IMR-90 (cell line): Measurements from ENCODE around the gene ACADM. TPM values are rescaled to one million over a fixed set of nuclear protein-coding genes. Genes with fewer than 3 reads are reported as not detected.
"Not testable (repeated sequence)": the region's sequence is repeated elsewhere in the genome, so short reads cannot be mapped to it uniquely, and the experiment has no call there.

ENCODE experiments used
- ATAC-seq: fragments of 200-7000 bp; cut with Tn5 transposase; 2 replicates; pipeline ENCODE4 v1.9.1; 2020; ENCODE audit warnings: low read depth, mild to moderate bottlenecking, moderate library complexity
- BruUV-seq: library from RNA; stranded (reverse); fragments of 400-500 nt; replicated peaks from 2 replicates; lab custom pipeline; 2021; lab: Mats Ljungman, UMichigan
- CTCF ChIA-PET: fragments of 300-600 bp; formaldehyde crosslinking; extraction: SDS; loops from one replicate; lab custom pipeline; 2021; ENCODE audit warnings: antibody characterized with exemption; lab: Yijun Ruan, JAX
- POLR2A ChIA-PET: fragments of 300-600 bp; sonication (Branson Sonifier 250); formaldehyde crosslinking; loops from one replicate; lab custom pipeline; 2022; ENCODE audit warnings: antibody characterized with exemption; ENCODE audit not compliant: unreplicated experiment; lab: Charles Lee
- DNase-seq: peaks from one replicate; pipeline ENCODE4 v3.0.0; 2013
- H2AFZ ChIP-seq: replicated peaks from 2 replicates; pipeline ENCODE3; 2013; ENCODE audit warnings: low read length, mild to moderate bottlenecking; ENCODE audit not compliant: poor library complexity
- H2AK5ac ChIP-seq: 2 replicates; pipeline ENCODE4 v1.6.1; 2013; ENCODE audit warnings: low read depth, low read length, inconsistent platforms
- H2AK9ac ChIP-seq: replicated peaks from 2 replicates; pipeline ENCODE3; 2013; ENCODE audit warnings: mild to moderate bottlenecking, low read depth, low read length, moderate library complexity; ENCODE audit not compliant: poor library complexity
- H2BK120ac ChIP-seq: 2 replicates; pipeline ENCODE4 v1.6.1; 2013; ENCODE audit warnings: low read depth, low read length, inconsistent platforms
- H2BK15ac ChIP-seq: 3 replicates; pipeline ENCODE4 v1.6.1; 2013; ENCODE audit warnings: low read depth, low read length, inconsistent platforms
- H2BK20ac ChIP-seq: 2 replicates; pipeline ENCODE4 v1.6.1; 2013; ENCODE audit warnings: low read depth, mild to moderate bottlenecking, inconsistent platforms, low read length, moderate library complexity
- H2BK5ac ChIP-seq: 2 replicates; pipeline ENCODE4 v1.6.1; 2013; ENCODE audit warnings: mild to moderate bottlenecking, low read depth, low read length, inconsistent platforms; ENCODE audit not compliant: poor library complexity, severe bottlenecking
- H3K14ac ChIP-seq: replicated peaks from 2 replicates; pipeline ENCODE4 v1.6.1; 2013; ENCODE audit warnings: low read depth, low read length, inconsistent platforms
- H3K18ac ChIP-seq: 2 replicates; pipeline ENCODE4 v1.6.1; 2013; ENCODE audit warnings: low read depth, low read length, control low read depth
- H3K23ac ChIP-seq: 2 replicates; pipeline ENCODE4 v1.6.1; 2013; ENCODE audit warnings: low read depth, low read length, inconsistent platforms
- H3K27ac ChIP-seq: 2 replicates; pipeline ENCODE4 v1.5.1; 2013; ENCODE audit warnings: mild to moderate bottlenecking, control low read depth, low read length; ENCODE audit not compliant: insufficient read depth
- H3K27me3 ChIP-seq: 2 replicates; pipeline ENCODE4 v1.6.1; 2013; ENCODE audit warnings: low read length; ENCODE audit not compliant: control insufficient read depth, insufficient read depth
- H3K36me3 ChIP-seq: 2 replicates; pipeline ENCODE4 v1.6.1; 2013; ENCODE audit warnings: low read length, mixed read lengths; ENCODE audit not compliant: control insufficient read depth, insufficient read depth
- H3K4ac ChIP-seq: 2 replicates; pipeline ENCODE4 v1.6.1; 2013; ENCODE audit warnings: low read depth, low read length, inconsistent platforms
- H3K4me1 ChIP-seq: 2 replicates; pipeline ENCODE4 v1.6.1; 2013; ENCODE audit warnings: low read length, mixed read lengths; ENCODE audit not compliant: control insufficient read depth, insufficient read depth
- H3K4me2 ChIP-seq: 2 replicates; pipeline ENCODE4 v1.6.1; 2013; ENCODE audit warnings: low read depth, mild to moderate bottlenecking, control low read depth, low read length, moderate library complexity
- H3K4me3 ChIP-seq: 2 replicates; pipeline ENCODE4 v1.5.1; 2013; ENCODE audit warnings: low read depth, mild to moderate bottlenecking, control low read depth, low read length, moderate library complexity; ENCODE audit not compliant: insufficient read depth
- H3K56ac ChIP-seq: 2 replicates; pipeline ENCODE4 v1.6.1; 2013; ENCODE audit warnings: low read length, inconsistent platforms; ENCODE audit not compliant: insufficient read depth; ENCODE audit errors: extremely low read depth
- H3K79me1 ChIP-seq, 2 experiments: 2 replicates each; pipeline ENCODE4 v1.6.1; 2013; ENCODE audit warnings: low read length in 2 of 2, inconsistent platforms in 1 of 2, low read depth in 1 of 2
- H3K9ac ChIP-seq: 2 replicates; pipeline ENCODE4 v1.6.1; 2013; ENCODE audit warnings: low read depth, low read length, control low read depth
- H3K9me1 ChIP-seq: 2 replicates; pipeline ENCODE4 v1.6.1; 2013; ENCODE audit warnings: low read length, inconsistent platforms; ENCODE audit not compliant: insufficient read depth
- H3K9me3 ChIP-seq: 2 replicates; pipeline ENCODE4 v1.6.1; 2013; ENCODE audit warnings: low read length; ENCODE audit not compliant: control insufficient read depth, insufficient read depth
- H4K20me1 ChIP-seq: 2 replicates; pipeline ENCODE4 v1.6.1; 2013; ENCODE audit warnings: low read length, inconsistent platforms; ENCODE audit not compliant: insufficient read depth
- H4K5ac ChIP-seq: 2 replicates; pipeline ENCODE4 v1.6.1; 2013; ENCODE audit warnings: mild to moderate bottlenecking, low read depth, low read length, control low read depth
- H4K8ac ChIP-seq, 2 experiments: 2 replicates each; pipeline ENCODE4 v1.6.1; 2013; ENCODE audit warnings: low read depth in 2 of 2, low read length in 2 of 2, control low read depth in 1 of 2, inconsistent platforms in 1 of 2
- H4K91ac ChIP-seq: 2 replicates; pipeline ENCODE4 v1.6.1; 2013; ENCODE audit warnings: low read depth, low read length, inconsistent platforms; ENCODE audit not compliant: insufficient read depth
- CEBPB ChIP-seq: IDR thresholded peaks from 2 replicates; pipeline ENCODE4 v1.6.1; 2012; ENCODE audit warnings: low read depth, low read length, improper control_type of control experiment
- POLR2A ChIP-seq: IDR thresholded peaks from 2 replicates; pipeline ENCODE4 v1.6.1; 2012; ENCODE audit warnings: mild to moderate bottlenecking, low read depth, low read length
- RAD21 ChIP-seq: IDR thresholded peaks from 2 replicates; pipeline ENCODE4 v1.6.1; 2012; ENCODE audit warnings: low read length, improper control_type of control experiment
- RCOR1 ChIP-seq: IDR thresholded peaks from 2 replicates; pipeline ENCODE4 v1.6.1; 2012; ENCODE audit warnings: mild to moderate bottlenecking, low read length, improper control_type of control experiment; ENCODE audit not compliant: insufficient replicate concordance
- USF2 ChIP-seq: fragments of 150-350 bp; IDR thresholded peaks from 2 replicates; pipeline ENCODE4 v1.6.1; 2017; ENCODE audit warnings: mild to moderate bottlenecking, antibody characterized with exemption, low read length, low read depth
- WGBS, 2 experiments: methylation state at CpG; one replicate each; pipeline versions ENCODE4 v1.1.5 to v1.1.7; 2013; ENCODE audit warnings: missing lambda C conversion rate in 2 of 2; ENCODE audit not compliant: insufficient read length in 1 of 2; ENCODE audit errors: extremely low coverage in 2 of 2; 5-methylcytosine and 5-hydroxymethylcytosine counted together
- dilution Hi-C: fragments of 300-500 bp; cut with HindIII; formaldehyde crosslinking; loops from one replicate; pipeline ENCODE4 v1.14.3; 2018; ENCODE audit warnings: low sequenced_read_pairs; ENCODE audit not compliant: unreplicated experiment
- in situ Hi-C: fragments of 300-500 bp; cut with MboI; formaldehyde crosslinking; loops from 3 replicates; pipeline ENCODE4 v1.14.3; 2019; ENCODE audit warnings: low sequenced_read_pairs, inconsistent platforms, mixed read lengths
- intact Hi-C: fragments of 100-400 bp; cut with micrococcal nuclease; formaldehyde crosslinking; loops from 2 replicates; pipeline ENCODE4 v1.10.0; 2022
- polyA plus RNA-seq, 3 experiments: library from polyadenylated mRNA; depleted of rRNA; stranded (reverse); fragments of >200 nt; gene quantifications; 2 replicates each; pipeline ENCODE4 v1.2.3, GENCODE V29; 2012; ENCODE audit warnings: low replicate concordance in 1 of 3
- total RNA-seq: library from RNA; depleted of rRNA; stranded (reverse); fragments of >200 nt; gene quantifications from 2 replicates; pipeline ENCODE4 v1.2.3, GENCODE V29; 2012

Gene ACADM
- total and polyA plus RNA-seq, 2 of the 4 experiments (the other 2 are of a cell fraction) = 8.6 to 18.5 TPM

GRCh38 chr1:75797606-75798216 is 73.2 kb downstream of the ACADM start:
- intact Hi-C loops = loop anchor here (10.0 kb wide), 1 partner anchor 533 kb away; no protein-coding TSS in a partner anchor
- peaks cover 33% of the 10 kb centered on the region for H3K36me3 ChIP-seq
- ATAC-seq (no peak), DNase-seq (no peak)
- H4K91ac ChIP-seq = no peak overlapping the region
- no peak overlapping the region for H3K9ac ChIP-seq
- no peaks in the 10 kb centered on the region for H3K4me1 ChIP-seq
- no peak overlapping the region for H2BK15ac ChIP-seq
- H2BK20ac ChIP-seq = no peak overlapping the region
- WGBS, 2 experiments = 100% methylated on average over 1 of the region's 13 CpGs; no CpG with 5 or more reads in 1 of the 2 experiments
- H3K4me3 ChIP-seq = no peak overlapping the region
- H3K56ac ChIP-seq = no peak overlapping the region
- in situ Hi-C loops = loop anchor here (10.0 kb wide), 1 partner anchor 277 kb away; the partner anchor contains the start of gene ST6GALNAC3
- ChIA-PET CTCF (no interaction called here), POLR2A (no interaction called here)
- TF ChIP-seq USF2 = no peak
- no peak for TF ChIP-seq POLR2A
- no peak for TF ChIP-seq RAD21
- TF ChIP-seq CEBPB = peak; percentile 61; the same call in 1 of the 2 replicates
- no peak for TF ChIP-seq RCOR1
- no peak overlapping the region for H3K4ac ChIP-seq
- H3K18ac ChIP-seq = no peak overlapping the region
- no peak overlapping the region for H2BK120ac ChIP-seq
- no peak overlapping the region for H3K4me2 ChIP-seq
- 0 out of 2 replicates have a peak, but pooled peaks cover 2% of the 10 kb centered on the region for H3K9me1 ChIP-seq
- H3K9me3 ChIP-seq = no peaks in the 10 kb centered on the region
- no peak overlapping the region for H4K5ac ChIP-seq
- no peak overlapping the region for H4K8ac ChIP-seq
- H3K27me3 ChIP-seq = no peaks in the 10 kb centered on the region
- dilution Hi-C loops = no loop called here
- no peak overlapping the region for H3K27ac ChIP-seq
- no peak overlapping the region for H2AK9ac ChIP-seq
- peaks cover 0 to 11% of the 10 kb centered on the region in 2 experiments; a peak in 1 of 4 replicates for H3K79me1 ChIP-seq
- no peak overlapping the region for H2BK5ac ChIP-seq
- H2AK5ac ChIP-seq = no peak overlapping the region
- H3K23ac ChIP-seq = no peak overlapping the region
- no peak overlapping the region for H3K14ac ChIP-seq
- BruUV-seq = no TSS peak
- no peak overlapping the region for H2AFZ ChIP-seq
- H4K20me1 ChIP-seq = peaks cover 26% of the 10 kb centered on the region

- H2AFZ ChIP-seq, H3K23ac ChIP-seq, H3K9ac ChIP-seq, POLR2A ChIA-PET, H2BK20ac ChIP-seq, in situ Hi-C loops, H2BK5ac ChIP-seq, H3K56ac ChIP-seq, ATAC-seq, H4K8ac ChIP-seq, H4K91ac ChIP-seq, BruUV-seq, H4K5ac ChIP-seq, dilution Hi-C loops, H2AK9ac ChIP-seq, H3K9me3 ChIP-seq, H3K9me1 ChIP-seq, DNase-seq, H3K4me2 ChIP-seq, H3K14ac ChIP-seq, H3K27me3 ChIP-seq, H2AK5ac ChIP-seq, H3K18ac ChIP-seq, H4K20me1 ChIP-seq, H3K4me3 ChIP-seq, H2BK15ac ChIP-seq, H3K27ac ChIP-seq, H3K79me1 ChIP-seq, H3K4ac ChIP-seq, H2BK120ac ChIP-seq, intact Hi-C loops, H3K4me1 ChIP-seq: not testable (repeated sequence)
- WGBS, 2 experiments = no CpG with 5 or more reads among the region's 2 CpGs
- CTCF ChIA-PET = interaction anchor here (0.6 kb wide), 1 partner anchor 15 kb away, joined by 3 read pairs; no protein-coding TSS in a partner anchor
- peaks cover 13% of the 10 kb centered on the region for H3K36me3 ChIP-seq
These were observed 77.0 kb downstream of the ACADM start for GRCh38 chr1:75801480-75801879.
